Measurements from ENCODE around the gene RNPEPL1.

GRCh38 chr2:240604939-240605716 lies 36.8 kb downstream of the RNPEPL1 start:
- no peak for TF ChIP-seq CTCF (IDR thresholded peaks at IDR 0.05)
- no peak for TF ChIP-seq MYC (IDR thresholded peaks at IDR 0.05; ENCODE audit: borderline replicate concordance, low read length)
- no peak for TF ChIP-seq POLR2A (IDR thresholded peaks at IDR 0.05; ENCODE audit: low read length)
- no peak for TF ChIP-seq PHF8 (IDR thresholded peaks at IDR 0.05; ENCODE audit: borderline replicate concordance, low read depth)
- TF ChIP-seq E2F6 (IDR thresholded peaks at IDR 0.05; ENCODE audit: borderline replicate concordance, low read depth) = no peak
- TF ChIP-seq ESRRA (IDR thresholded peaks at IDR 0.05; ENCODE audit: borderline replicate concordance, low read length) = no peak
- TF ChIP-seq REST (IDR thresholded peaks at IDR 0.05) = no peak
- TF ChIP-seq EHF (CRISPR knock-in tag; IDR thresholded peaks at IDR 0.05) = no peak
- TF ChIP-seq CEBPB (IDR thresholded peaks at IDR 0.05) = no peak
- TF ChIP-seq HMGXB4 (CRISPR knock-in tag; IDR thresholded peaks at IDR 0.05; ENCODE audit: borderline replicate concordance) = no peak
- TF ChIP-seq RAD21 (conservative IDR thresholded peaks at IDR 0.05 in 1 of 2, IDR thresholded peaks at IDR 0.05 in 1 of 2) = no peak
- TF ChIP-seq KDM5A (IDR thresholded peaks at IDR 0.05) = no peak

All from A549 (cell line).